GM12801 (cell line): ENCODE data around the gene FNDC8.

Experiments
- CTCF ChIP-seq: IDR thresholded peaks from one replicate; pipeline ENCODE4 v1.5.1; 2011; ENCODE audit warnings: control low read depth; ENCODE audit not compliant: insufficient read length; ENCODE audit errors: extremely low read depth

The FNDC8 gene

GRCh38 chr17:35119370-35120165, 1.8 kb upstream of the FNDC8 start, which contains the start of gene RAD51D:
RAD51D (minus strand) TSS chr17:35119860; CDS start chr17:35119613, 247 bp downstream.
- no peak for TF ChIP-seq CTCF

GRCh38 chr17:35127751-35128514, 6.5 kb downstream of the FNDC8 start:
- TF ChIP-seq CTCF: no peak

- TF ChIP-seq CTCF: no peak
Observed at GRCh38 chr17:35129154-35129972, 7.9 kb downstream of the FNDC8 start.

- TF ChIP-seq CTCF: no peak
Observed at GRCh38 chr17:35129973-35130351, 8.5 kb downstream of the FNDC8 start.

- TF ChIP-seq CTCF: no peak
Observed at GRCh38 chr17:35130392-35130791, 9.0 kb downstream of the FNDC8 start.

- no peak for TF ChIP-seq CTCF
Observed at GRCh38 chr17:35132099-35132498, 10.7 kb downstream of the FNDC8 start.

GRCh38 chr17:35132816-35133550, 11.6 kb downstream of the FNDC8 start:
- TF ChIP-seq CTCF: no peak
